A673 (cell line): ENCODE results near the gene EYA4.

ENCODE experiments used
- EZH2 ChIP-seq: fragments of 200-600 bp; sonication (generic); IDR thresholded peaks from 2 replicates; pipeline ENCODE4 v1.6.1; 2017; ENCODE audit warnings: borderline replicate concordance, low read depth, mild to moderate bottlenecking, mixed read lengths, antibody characterized with exemption, low read length; ENCODE audit not compliant: poor library complexity, severe bottlenecking
- TF ChIP-seq, protein P1 (sequence below): fragments of 300-800, 200-600 bp; sonication (generic); conservative IDR thresholded peaks from 2 replicates; pipeline ENCODE4 v1.5.1; 2017; ENCODE audit warnings: low read depth, mild to moderate bottlenecking, antibody characterized with exemption, low read length, moderate library complexity, mixed read lengths

DNA sequence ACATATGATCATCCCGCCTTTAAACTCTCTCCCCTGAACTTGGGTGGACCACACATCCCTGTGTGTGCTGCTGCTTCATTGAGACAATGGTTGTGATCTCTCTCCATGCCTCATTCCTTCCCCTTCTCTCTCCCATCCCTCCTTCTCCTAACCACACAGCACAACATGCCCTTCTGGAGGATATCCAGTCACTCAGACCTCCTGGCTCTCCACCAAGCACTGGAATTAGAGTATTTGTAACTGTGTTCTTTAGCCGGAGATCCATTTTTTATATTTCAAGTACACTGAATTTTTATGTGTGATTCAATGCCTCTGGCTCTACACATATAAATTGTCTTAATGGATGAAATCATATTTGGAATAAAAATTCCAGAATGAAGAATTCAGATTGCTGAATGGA is 287.4 kb downstream of the EYA4 start:
- TF ChIP-seq, protein P1, sequence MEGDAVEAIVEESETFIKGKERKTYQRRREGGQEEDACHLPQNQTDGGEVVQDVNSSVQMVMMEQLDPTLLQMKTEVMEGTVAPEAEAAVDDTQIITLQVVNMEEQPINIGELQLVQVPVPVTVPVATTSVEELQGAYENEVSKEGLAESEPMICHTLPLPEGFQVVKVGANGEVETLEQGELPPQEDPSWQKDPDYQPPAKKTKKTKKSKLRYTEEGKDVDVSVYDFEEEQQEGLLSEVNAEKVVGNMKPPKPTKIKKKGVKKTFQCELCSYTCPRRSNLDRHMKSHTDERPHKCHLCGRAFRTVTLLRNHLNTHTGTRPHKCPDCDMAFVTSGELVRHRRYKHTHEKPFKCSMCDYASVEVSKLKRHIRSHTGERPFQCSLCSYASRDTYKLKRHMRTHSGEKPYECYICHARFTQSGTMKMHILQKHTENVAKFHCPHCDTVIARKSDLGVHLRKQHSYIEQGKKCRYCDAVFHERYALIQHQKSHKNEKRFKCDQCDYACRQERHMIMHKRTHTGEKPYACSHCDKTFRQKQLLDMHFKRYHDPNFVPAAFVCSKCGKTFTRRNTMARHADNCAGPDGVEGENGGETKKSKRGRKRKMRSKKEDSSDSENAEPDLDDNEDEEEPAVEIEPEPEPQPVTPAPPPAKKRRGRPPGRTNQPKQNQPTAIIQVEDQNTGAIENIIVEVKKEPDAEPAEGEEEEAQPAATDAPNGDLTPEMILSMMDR = no peak
- no peak for TF ChIP-seq EZH2
